NCI-H524 (cell line): ENCODE measurements around the gene SLC27A1.
A peak's percentile ranks its signal among the peaks of the same experiment; 100 is the strongest.
"Not testable (repeated sequence)": the region's sequence is repeated elsewhere in the genome, so short reads cannot be mapped to it uniquely, and the experiment has no call there.

Experiments used
- DNase-seq, 2 experiments: peaks; one replicate each; lab custom pipeline; 2025; lab: John Stamatoyannopoulos, UW

SLC27A1 gene

GRCh38 chr19:17538684-17539237, 68.4 kb downstream of the SLC27A1 start:
- DNase-seq: peak in 1 of 2 experiments; percentile 13

GRCh38 chr19:17539238-17540117, 69.2 kb downstream of the SLC27A1 start:
- DNase-seq: peak; percentile 85 to 91

GRCh38 chr19:17540174-17540573, 69.8 kb downstream of the SLC27A1 start:
- DNase-seq: no peak

GRCh38 chr19:17541184-17541759, 70.9 kb downstream of the SLC27A1 start:
- no peak for DNase-seq

- no peak for DNase-seq
Measured at GRCh38 chr19:17542042-17542441, 71.7 kb downstream of the SLC27A1 start.

- no peak for DNase-seq
Measured at GRCh38 chr19:17542793-17543582, 72.7 kb downstream of the SLC27A1 start.

GRCh38 chr19:17543986-17544385, 73.7 kb downstream of the SLC27A1 start:
- no peak for DNase-seq

GRCh38 chr19:17544418-17544817, 74.1 kb downstream of the SLC27A1 start:
- no peak for DNase-seq

- no peak for DNase-seq
Measured at GRCh38 chr19:17548145-17548544, 77.8 kb downstream of the SLC27A1 start.

- DNase-seq: no peak
Measured at GRCh38 chr19:17549085-17549740, 78.9 kb downstream of the SLC27A1 start.

- DNase-seq: no peak
Measured at GRCh38 chr19:17550076-17550667, 79.8 kb downstream of the SLC27A1 start.

- not testable (repeated sequence) for DNase-seq
Measured at GRCh38 chr19:17552735-17553134, 82.4 kb downstream of the SLC27A1 start.

- peak; percentile 16 to 58 for DNase-seq
Measured at GRCh38 chr19:17553256-17553655, 82.9 kb downstream of the SLC27A1 start.

GRCh38 chr19:17554968-17555479, 84.7 kb downstream of the SLC27A1 start:
- DNase-seq: no peak

- DNase-seq: peak; percentile 99
Measured at GRCh38 chr19:17555480-17555928, 85.2 kb downstream of the SLC27A1 start, which contains the start of gene COLGALT1. Gene COLGALT1 (plus strand): TSS chr19:17555649. CDS start chr19:17555714, 65 bp downstream.
